ENCODE results near the gene GCH1. TPM values are rescaled to one million over a fixed set of nuclear protein-coding genes. Genes with fewer than 3 reads are reported as not detected.

Gene GCH1
- total RNA-seq (2014; rRNA removed) = 0.51 and 0.80 TPM in 2 replicates
- polyA plus RNA-seq (2012) = 0.22 TPM

GRCh38 chr14:54902521-54903420 lies at the start of gene GCH1:
Gene GCH1 (minus strand): TSS chr14:54902826. CDS start chr14:54902663, 163 bp downstream.
- peak; percentile 19 for DNase-seq (ENCODE audit: low read depth)

- DNase-seq (ENCODE audit: low read depth) = no peak
Observed at GRCh38 chr14:54947230-54947629, 44.6 kb upstream of the GCH1 start.

GRCh38 chr14:54946500-54946899 lies 43.9 kb upstream of the GCH1 start:
- no peak for DNase-seq (ENCODE audit: low read depth)

GRCh38 chr14:54944737-54945391 lies 42.2 kb upstream of the GCH1 start:
- DNase-seq (ENCODE audit: low read depth) = no peak

GRCh38 chr14:54942913-54943312 lies 40.3 kb upstream of the GCH1 start:
- DNase-seq (ENCODE audit: low read depth) = no peak

GRCh38 chr14:54936816-54937215 lies 34.2 kb upstream of the GCH1 start:
- DNase-seq (ENCODE audit: low read depth) = no peak

- DNase-seq (ENCODE audit: low read depth) = peak; percentile 25
Observed at GRCh38 chr14:54935958-54936357, 33.3 kb upstream of the GCH1 start.

- no peak for DNase-seq (ENCODE audit: low read depth)
Observed at GRCh38 chr14:54935100-54935499, 32.5 kb upstream of the GCH1 start.

GRCh38 chr14:54933006-54933405 lies 30.4 kb upstream of the GCH1 start:
- no peak for DNase-seq (ENCODE audit: low read depth)

- no peak for DNase-seq (ENCODE audit: low read depth)
Observed at GRCh38 chr14:54931598-54932340, 29.1 kb upstream of the GCH1 start.

GRCh38 chr14:54931101-54931500 lies 28.5 kb upstream of the GCH1 start:
- no peak for DNase-seq (ENCODE audit: low read depth)

GRCh38 chr14:54929556-54929955 lies 26.9 kb upstream of the GCH1 start:
- DNase-seq (ENCODE audit: low read depth) = no peak

- no peak for DNase-seq (ENCODE audit: low read depth)
Observed at GRCh38 chr14:54928216-54928615, 25.6 kb upstream of the GCH1 start.

GRCh38 chr14:54927551-54927950 lies 24.9 kb upstream of the GCH1 start:
- DNase-seq (ENCODE audit: low read depth) = no peak

GRCh38 chr14:54926570-54926969 lies 23.9 kb upstream of the GCH1 start:
- DNase-seq (ENCODE audit: low read depth) = peak; percentile 29

- DNase-seq (ENCODE audit: low read depth) = no peak
Observed at GRCh38 chr14:54922598-54922997, 20.0 kb upstream of the GCH1 start.

- no peak for DNase-seq (ENCODE audit: low read depth)
Observed at GRCh38 chr14:54920052-54920451, 17.4 kb upstream of the GCH1 start.

- peak; percentile 10 for DNase-seq (ENCODE audit: low read depth)
Observed at GRCh38 chr14:54919330-54919729, 16.7 kb upstream of the GCH1 start.

- DNase-seq (ENCODE audit: low read depth) = no peak
Observed at GRCh38 chr14:54918427-54918826, 15.8 kb upstream of the GCH1 start.

- no peak for DNase-seq (ENCODE audit: low read depth)
Observed at GRCh38 chr14:54916101-54916500, 13.5 kb upstream of the GCH1 start.

- DNase-seq (ENCODE audit: low read depth) = no peak
Observed at GRCh38 chr14:54909817-54910558, 7.4 kb upstream of the GCH1 start.

All from LHCN-M2 (cell line).